Neural cell (in vitro differentiated cells): ENCODE results near the gene GK. TPM values are rescaled to one million over a fixed set of nuclear protein-coding genes. Genes with fewer than 3 reads are reported as not detected.
"Not testable (repeated sequence)": the region's sequence is repeated elsewhere in the genome, so short reads cannot be mapped to it uniquely, and the experiment has no call there.

Source experiments
- H2AFZ ChIP-seq: fragments of 200-600, 300-800 bp; sonication (generic), shearing (Covaris generic); 2 replicates; pipeline ENCODE4 v1.6.0; 2014; ENCODE audit warnings: low read depth, mild to moderate bottlenecking, antibody characterized with exemption, low read length, moderate library complexity
- H3F3A ChIP-seq: fragments of 200-600 bp; shearing (Covaris generic); 2 replicates; pipeline ENCODE4 v1.6.1; 2016; ENCODE audit warnings: mild to moderate bottlenecking, moderate library complexity, mixed read lengths, antibody characterized with exemption, low read length; ENCODE audit not compliant: insufficient read depth, poor library complexity, severe bottlenecking
- H3K27ac ChIP-seq: fragments of 200-600, 300-800 bp; sonication (generic), shearing (Covaris generic); 2 replicates; pipeline ENCODE4 v1.5.1; 2014; ENCODE audit warnings: mild to moderate bottlenecking, low read length, moderate library complexity
- H3K27me3 ChIP-seq: fragments of 300-800, 200-600 bp; sonication (generic), shearing (Covaris generic); 2 replicates; pipeline ENCODE4 v1.6.0; 2014; ENCODE audit warnings: mild to moderate bottlenecking, low read depth, low read length, moderate library complexity; ENCODE audit not compliant: insufficient read depth
- H3K36me3 ChIP-seq: fragments of 300-800, 200-600 bp; sonication (generic), shearing (Covaris generic); 2 replicates; pipeline ENCODE4 v1.5.1; 2014; ENCODE audit warnings: mild to moderate bottlenecking, antibody characterized with exemption, low read length, moderate library complexity; ENCODE audit not compliant: insufficient read depth
- H3K4me2 ChIP-seq: fragments of 300-800, 200-600 bp; sonication (generic), shearing (Covaris generic); 2 replicates; pipeline ENCODE4 v1.6.0; 2014; ENCODE audit warnings: mild to moderate bottlenecking, low read length
- H3K4me3 ChIP-seq: fragments of 300-800, 200-600 bp; sonication (generic), shearing (Covaris generic); 2 replicates; pipeline ENCODE4 v1.5.1; 2014; ENCODE audit warnings: mild to moderate bottlenecking, low read length, moderate library complexity
- H3K79me2 ChIP-seq: fragments of 200-600 bp; shearing (Covaris generic); replicated peaks from 2 replicates; pipeline ENCODE4 v1.6.0; 2014; ENCODE audit warnings: mild to moderate bottlenecking, low read length, moderate library complexity; ENCODE audit not compliant: insufficient read depth
- H3K9ac ChIP-seq: fragments of 300-800, 200-600 bp; sonication (generic), shearing (Covaris generic); 2 replicates; pipeline ENCODE4 v1.6.1; 2016; ENCODE audit warnings: mild to moderate bottlenecking, low read length, mixed read lengths
- H3K9me2 ChIP-seq: fragments of 200-600 bp; shearing (Covaris generic); 2 replicates; pipeline ENCODE4 v1.6.1; 2016; ENCODE audit warnings: mild to moderate bottlenecking, low read length, mixed read lengths; ENCODE audit not compliant: insufficient read depth
- H3K9me3 ChIP-seq: fragments of 200-600, 300-800 bp; sonication (generic), shearing (Covaris generic); 2 replicates; pipeline ENCODE4 v1.6.1; 2016; ENCODE audit warnings: mild to moderate bottlenecking, mixed run types, low read length, moderate library complexity, mixed read lengths
- H4K20me1 ChIP-seq: fragments of 200-600 bp; shearing (Covaris generic); 2 replicates; pipeline ENCODE4 v1.6.1; 2016; ENCODE audit warnings: mild to moderate bottlenecking, mixed run types; ENCODE audit not compliant: insufficient read depth
- CTCF ChIP-seq: fragments of 450-650 bp; IDR thresholded peaks from 2 replicates; pipeline ENCODE4 v1.5.1; 2014; ENCODE audit warnings: antibody characterized with exemption, mild to moderate bottlenecking, moderate library complexity; ENCODE audit not compliant: poor library complexity, severe bottlenecking
- EP300 ChIP-seq: fragments of 450-650 bp; conservative IDR thresholded peaks from 2 replicates; pipeline ENCODE4 v1.6.1; 2014; ENCODE audit warnings: antibody characterized with exemption, mild to moderate bottlenecking, moderate library complexity; ENCODE audit not compliant: poor library complexity, severe bottlenecking
- EZH2 ChIP-seq: fragments of 200-600, 300-800 bp; shearing (Covaris generic), sonication (generic); IDR thresholded peaks from 2 replicates; pipeline ENCODE4 v1.6.1; 2014; ENCODE audit warnings: antibody characterized with exemption, low read length, borderline replicate concordance, mild to moderate bottlenecking; ENCODE audit not compliant: insufficient read depth, poor library complexity, severe bottlenecking
- MXI1 ChIP-seq: fragments of 450-650 bp; conservative IDR thresholded peaks from 2 replicates; pipeline ENCODE4 v1.6.1; 2014; ENCODE audit warnings: antibody characterized with exemption, mild to moderate bottlenecking; ENCODE audit not compliant: poor library complexity, severe bottlenecking
- POLR2AphosphoS5 ChIP-seq: IDR thresholded peaks from 2 replicates; pipeline ENCODE4 v1.6.1; 2012
- RAD21 ChIP-seq: fragments of 450-650 bp; conservative IDR thresholded peaks from 2 replicates; pipeline ENCODE4 v1.6.1; 2014; ENCODE audit warnings: antibody characterized with exemption, mild to moderate bottlenecking, moderate library complexity
- REST ChIP-seq: IDR thresholded peaks from 2 replicates; pipeline ENCODE4 v1.6.1; 2012; ENCODE audit warnings: borderline replicate concordance
- SMC3 ChIP-seq: fragments of 450-650 bp; conservative IDR thresholded peaks from 2 replicates; pipeline ENCODE4 v1.6.1; 2014; ENCODE audit warnings: antibody characterized with exemption, mild to moderate bottlenecking, moderate library complexity; ENCODE audit not compliant: poor library complexity
- TAF1 ChIP-seq: IDR thresholded peaks from 2 replicates; pipeline ENCODE4 v1.6.1; 2012; ENCODE audit warnings: low read depth
- polyA plus RNA-seq: library from polyadenylated mRNA; depleted of rRNA; stranded (reverse); fragments of >200 nt; gene quantifications from 2 replicates; pipeline ENCODE4 v1.2.3, GENCODE V29; 2014

The GK gene
- polyA plus RNA-seq, 1 donor from 2014 or later = 6.3 TPM

GRCh38 chrX:30627818-30628652 lies 25.2 kb upstream of the GK start:
- Histone ChIP-seq H3K36me3 (no peaks in the 10 kb centered on the region), H2AFZ (no peak overlapping the region), H3K9ac (no peak overlapping the region), H3K9me2 (no peaks in the 10 kb centered on the region), H3K27ac (no peak overlapping the region), H3K27me3 (no peaks in the 10 kb centered on the region), H3K4me3 (no peak overlapping the region), H3K9me3 (no peaks in the 10 kb centered on the region), H3K4me2 (no peak overlapping the region), H3K79me2 (no peaks in the 10 kb centered on the region), H3F3A (no peaks in the 10 kb centered on the region), H4K20me1 (no peaks in the 10 kb centered on the region)
- TF ChIP-seq REST (no peak), SMC3 (no peak), MXI1 (no peak)

- H3K27me3 ChIP-seq, H3K9me2 ChIP-seq, H3K4me3 ChIP-seq, H3K79me2 ChIP-seq, H2AFZ ChIP-seq, H3F3A ChIP-seq, H3K9me3 ChIP-seq, H3K27ac ChIP-seq, H3K36me3 ChIP-seq, H4K20me1 ChIP-seq, H3K4me2 ChIP-seq, H3K9ac ChIP-seq: not testable (repeated sequence)
Observed at GRCh38 chrX:30634070-30634469, 19.2 kb upstream of the GK start.

- Histone ChIP-seq H3K9ac (no peak overlapping the region), H3K27ac (no peak overlapping the region), H2AFZ (no peak overlapping the region), H3K79me2 (no peaks in the 10 kb centered on the region), H3K27me3 (no peaks in the 10 kb centered on the region), H3K36me3 (no peaks in the 10 kb centered on the region), H3K4me3 (no peak overlapping the region), H3F3A (no peaks in the 10 kb centered on the region), H3K4me2 (no peak overlapping the region), H4K20me1 (no peaks in the 10 kb centered on the region), H3K9me3 (no peaks in the 10 kb centered on the region), H3K9me2 (no peaks in the 10 kb centered on the region)
- TF ChIP-seq MXI1 = no peak
- TF ChIP-seq REST = no peak
- no peak for TF ChIP-seq SMC3
- no peak for TF ChIP-seq EP300
- TF ChIP-seq CTCF = no peak
- no peak for TF ChIP-seq EZH2
- TF ChIP-seq TAF1 = no peak
- no peak for TF ChIP-seq RAD21
- no peak for TF ChIP-seq POLR2AphosphoS5
Observed at GRCh38 chrX:30635630-30636029, 17.6 kb upstream of the GK start.
